NCI-H510A (cell line): ENCODE measurements around the gene AIPL1.

Source experiments
- DNase-seq: peaks from one replicate; lab custom pipeline; 2025; lab: John Stamatoyannopoulos, UW

The AIPL1 gene

DNA sequence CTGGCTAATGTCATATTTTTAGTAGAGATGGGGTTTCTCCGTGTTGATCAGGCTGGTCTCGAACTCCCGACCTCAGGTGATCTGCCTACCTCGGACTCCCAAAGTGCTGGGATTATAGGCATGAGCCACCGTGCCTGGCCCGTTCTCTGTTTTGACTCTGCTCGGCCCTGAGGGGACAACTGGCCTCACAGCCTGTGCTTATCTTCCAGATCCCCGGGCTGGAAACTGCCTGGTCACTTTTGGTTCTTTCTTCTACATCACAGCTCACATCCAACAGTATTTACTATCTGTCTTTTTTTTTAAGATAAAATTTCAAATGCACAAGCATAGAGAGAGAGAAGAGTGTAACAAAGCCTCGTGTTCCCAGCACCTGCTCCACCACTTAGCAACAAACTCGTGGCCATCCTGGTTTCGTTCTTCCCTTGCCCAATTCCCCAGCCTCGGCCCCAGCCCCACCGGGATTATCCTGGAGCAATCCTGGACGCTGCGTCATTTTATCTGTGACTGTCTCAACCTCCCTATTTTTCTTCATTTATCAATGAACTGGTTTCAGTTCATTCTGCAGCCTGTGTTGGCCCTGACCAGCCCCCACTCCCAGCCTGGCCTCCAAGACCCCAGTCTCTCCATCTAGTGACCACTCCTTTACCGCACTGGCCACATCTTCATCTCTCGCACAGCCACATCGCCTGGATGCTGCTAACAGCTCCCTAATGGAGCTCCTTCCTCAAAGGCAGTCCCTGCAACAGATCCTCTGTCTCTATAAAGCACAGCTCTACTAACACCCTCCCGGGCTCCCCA is 30.5 kb upstream of the AIPL1 start:
- DNase-seq: no peak

DNA sequence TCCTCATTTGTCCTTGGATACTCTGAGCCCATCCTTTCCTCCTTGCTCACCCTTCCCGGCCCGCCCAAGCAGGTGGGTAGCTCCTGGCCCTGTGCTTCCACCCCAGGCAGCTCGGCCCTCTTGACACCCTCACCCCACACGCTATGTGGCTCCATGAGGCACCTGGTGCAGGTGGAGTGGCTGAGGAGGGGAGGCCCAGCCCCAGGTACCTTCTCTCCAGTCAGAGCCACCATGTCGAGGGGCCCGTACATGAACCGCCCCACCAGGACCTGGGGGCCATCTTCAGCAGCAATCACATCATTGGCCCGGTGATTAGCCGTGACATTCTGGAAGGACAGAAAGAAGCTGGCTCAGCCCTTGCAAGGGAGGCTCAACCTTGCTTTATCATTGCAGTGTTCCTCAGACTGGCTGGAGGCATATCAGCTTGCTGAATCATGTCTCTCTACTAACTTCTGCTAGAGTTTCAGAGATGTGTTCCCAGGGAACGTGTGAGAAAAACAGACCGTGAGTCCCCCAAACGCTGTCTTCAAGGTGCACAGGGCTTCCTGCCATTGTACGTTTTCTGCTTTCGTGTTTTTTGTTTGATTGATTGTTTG is 29.6 kb upstream of the AIPL1 start:
- DNase-seq: no peak

DNA sequence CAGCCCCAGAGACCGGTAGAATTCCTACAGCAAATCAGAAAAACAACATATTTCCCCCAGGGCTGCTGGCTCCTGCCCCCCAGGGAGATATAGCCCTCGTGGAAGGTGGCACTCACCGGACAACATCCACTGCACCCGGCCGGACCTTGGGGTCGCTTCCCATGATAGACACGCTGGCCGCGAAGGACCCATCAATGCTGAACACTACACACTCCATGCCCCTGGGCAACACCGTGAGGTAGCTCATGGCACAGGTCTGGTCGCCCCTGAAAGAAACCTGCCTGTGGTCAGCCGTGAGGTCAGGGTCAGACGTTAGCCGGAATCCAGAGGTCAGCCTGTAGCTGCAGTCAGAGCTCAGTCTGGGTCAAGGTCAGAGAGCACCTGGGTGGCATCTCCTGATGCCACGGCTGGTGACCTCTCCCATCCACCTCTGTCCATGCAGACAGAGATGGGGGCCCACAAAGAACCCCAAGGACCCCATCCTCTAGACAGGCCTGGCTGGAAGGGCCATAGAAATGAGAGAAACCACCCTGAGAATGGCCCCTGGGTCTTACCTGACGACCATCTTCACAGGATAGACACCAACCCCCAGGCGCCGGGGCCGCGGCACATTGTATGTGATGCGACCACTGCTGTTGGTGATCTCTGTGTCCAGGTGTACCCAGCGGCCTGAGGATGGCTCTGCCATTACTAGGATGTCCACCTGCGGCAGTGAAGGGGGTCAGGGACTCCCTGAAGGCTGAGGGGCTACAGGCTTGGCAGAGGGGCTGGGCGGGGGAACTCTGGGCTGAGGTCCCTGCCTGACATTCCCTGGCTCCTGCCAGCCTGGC is 28.9 kb upstream of the AIPL1 start:
- DNase-seq: no peak

DNA sequence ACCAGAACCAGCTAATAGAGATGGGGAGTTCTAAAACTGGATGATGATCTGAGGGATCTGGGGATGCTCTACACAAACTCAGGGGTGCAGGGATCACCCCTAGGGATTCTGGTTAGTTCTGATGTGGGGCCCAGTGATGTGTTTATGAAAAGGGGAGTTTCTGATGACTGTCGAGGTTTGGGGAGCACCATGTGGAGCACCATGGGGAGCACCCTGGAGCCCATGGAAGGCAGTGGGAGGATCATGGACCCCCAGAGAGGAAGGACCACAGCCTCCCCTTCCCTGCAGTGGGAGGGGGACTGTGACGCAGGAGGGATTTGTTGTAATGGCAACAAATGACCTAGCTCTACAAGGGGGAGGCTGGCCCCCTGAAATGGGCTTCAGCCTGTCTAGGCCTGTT is 27.8 kb upstream of the AIPL1 start:
- no peak for DNase-seq

DNA sequence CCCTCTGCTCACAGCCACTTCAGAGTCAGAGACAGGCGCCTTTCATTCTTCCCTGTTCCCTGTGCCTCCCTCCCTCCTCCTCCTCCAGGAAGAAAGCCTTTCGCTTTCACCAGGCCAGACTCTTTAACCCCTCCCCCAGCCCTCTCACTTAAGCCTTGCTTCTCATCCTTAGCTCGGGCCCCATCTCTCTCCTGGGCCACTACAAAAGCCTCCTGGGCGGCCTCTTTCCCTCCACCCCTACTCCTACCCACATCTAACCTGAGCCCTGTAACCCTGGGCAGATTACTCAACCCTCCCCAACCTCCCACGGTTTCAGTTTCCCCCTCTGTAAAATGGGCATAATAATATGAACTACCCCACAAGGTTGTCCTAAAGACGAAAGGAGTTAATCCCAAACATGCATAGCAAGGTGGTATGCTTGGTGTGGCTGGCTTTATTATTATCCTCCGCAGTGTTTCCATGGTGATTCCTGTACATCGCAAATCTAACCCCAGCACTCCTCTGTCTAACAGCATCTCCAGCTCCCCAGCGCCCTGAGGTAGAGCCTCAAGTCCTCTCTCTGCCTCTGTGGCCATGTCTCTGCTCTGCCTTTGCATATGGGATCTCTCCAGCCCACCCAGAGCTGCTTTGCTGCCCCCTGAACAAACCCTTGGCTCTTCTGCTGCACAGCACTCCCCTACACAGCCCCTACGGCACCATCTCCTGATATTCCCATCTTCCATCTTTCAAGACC is 27.0 kb upstream of the AIPL1 start:
- no peak for DNase-seq

DNA sequence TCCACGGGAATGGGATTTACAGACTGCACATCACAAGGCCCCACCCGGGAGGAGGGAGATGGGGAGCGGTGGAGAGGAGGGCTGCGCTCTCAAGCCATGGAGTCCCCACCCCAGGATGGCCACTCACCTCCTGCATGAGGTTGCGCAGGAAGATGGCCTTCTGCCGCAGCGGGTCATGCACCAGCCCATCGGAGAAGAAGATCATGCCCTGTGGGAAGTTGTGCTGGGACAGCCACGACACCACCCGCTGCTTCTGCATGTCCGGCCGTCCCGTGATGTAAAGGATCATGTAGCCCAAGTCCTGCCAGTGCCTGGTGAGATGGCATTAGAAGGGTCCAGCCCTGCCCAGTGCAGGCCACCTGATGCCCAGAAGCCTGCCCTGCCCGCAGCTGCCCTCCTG is 26.3 kb upstream of the AIPL1 start:
- no peak for DNase-seq

DNA sequence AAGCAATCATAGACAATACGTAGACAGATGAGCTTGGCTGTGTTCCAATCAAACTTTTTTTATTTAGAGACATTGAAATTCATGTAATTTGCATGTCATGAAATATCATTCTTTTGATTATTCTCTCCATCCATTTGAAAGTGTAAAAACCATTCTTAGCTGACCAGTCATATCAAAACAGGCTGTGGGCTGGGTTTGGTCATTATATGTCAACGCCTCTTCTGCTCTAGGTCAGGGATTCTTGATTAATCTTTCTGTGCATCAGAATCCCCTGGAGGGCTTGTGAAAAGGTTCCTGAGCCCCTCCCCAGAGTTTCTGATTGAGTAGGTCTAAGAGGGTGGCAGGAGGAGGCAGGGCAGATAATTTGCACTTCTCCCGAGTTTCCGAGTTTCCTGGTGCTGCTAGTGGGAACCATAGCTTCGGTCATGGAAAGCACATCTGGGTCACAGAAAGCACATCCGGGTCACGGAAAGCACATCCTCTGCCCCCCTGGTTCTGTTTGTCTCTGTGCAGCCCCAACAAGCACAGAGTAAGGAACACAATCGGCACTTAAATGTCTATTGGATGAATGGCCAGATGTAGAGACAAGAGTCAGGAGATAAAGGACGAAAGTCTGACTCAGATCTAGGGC is 25.7 kb upstream of the AIPL1 start:
- no peak for DNase-seq

DNA sequence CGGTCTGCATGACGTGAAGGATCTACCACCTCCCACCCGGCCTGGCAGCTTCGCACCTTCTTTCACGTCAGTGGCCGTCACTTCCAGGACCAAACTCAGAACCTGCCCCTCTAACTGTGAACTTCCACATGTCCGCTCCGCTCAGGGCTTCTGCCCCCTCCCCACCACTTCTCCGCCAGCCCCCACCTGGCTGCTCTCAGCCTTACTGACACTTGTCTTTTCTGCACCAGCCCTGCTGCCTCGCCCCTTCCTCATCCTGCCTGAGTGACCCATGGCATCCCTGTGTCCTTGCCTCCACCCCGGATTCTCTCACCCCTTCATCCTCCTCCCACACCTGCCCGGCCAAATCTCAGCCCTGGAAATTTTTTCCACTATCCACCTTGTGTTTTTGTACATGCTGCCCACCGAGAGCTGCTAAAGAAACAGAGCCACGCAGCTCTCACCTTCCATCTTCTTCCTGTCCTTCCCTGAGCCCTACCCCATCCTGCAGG is 23.6 kb upstream of the AIPL1 start:
- no peak for DNase-seq

DNA sequence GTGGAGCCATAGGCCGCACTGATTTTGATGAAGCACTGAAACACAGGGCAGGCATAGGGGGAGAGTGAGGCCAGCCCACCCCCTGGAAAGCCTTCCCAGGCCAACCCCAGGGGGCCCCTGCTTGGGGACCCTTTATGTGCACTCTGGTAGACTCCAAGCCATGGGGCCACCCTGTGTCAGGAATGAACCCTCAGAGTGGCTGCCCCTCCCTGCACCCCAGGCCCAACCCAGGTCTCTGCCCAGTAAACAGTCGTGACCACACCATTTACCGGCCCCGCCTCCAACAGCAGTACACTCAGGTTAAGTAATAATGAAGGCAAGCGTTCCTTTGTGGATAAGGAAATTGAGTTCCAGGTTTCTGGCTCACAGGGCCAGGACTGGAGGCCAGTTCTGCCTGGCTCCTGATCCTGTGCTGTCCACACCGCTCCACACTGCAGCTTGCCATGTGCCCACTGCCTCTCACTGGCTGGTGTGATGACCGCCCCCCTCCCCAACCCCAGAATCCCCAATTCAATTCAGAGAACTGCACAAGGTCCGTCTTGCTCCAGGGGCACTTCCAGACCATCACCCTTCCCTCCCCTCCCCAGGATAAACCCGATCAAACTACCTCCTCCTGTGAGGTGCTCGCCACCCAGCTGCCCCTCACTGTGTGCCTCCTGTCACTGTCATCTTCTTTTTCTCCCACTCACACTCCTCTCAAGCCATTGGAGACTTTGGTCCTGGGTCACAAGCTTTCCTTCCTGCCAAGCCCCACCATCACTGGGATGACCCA is 23.0 kb upstream of the AIPL1 start:
- DNase-seq: no peak

DNA sequence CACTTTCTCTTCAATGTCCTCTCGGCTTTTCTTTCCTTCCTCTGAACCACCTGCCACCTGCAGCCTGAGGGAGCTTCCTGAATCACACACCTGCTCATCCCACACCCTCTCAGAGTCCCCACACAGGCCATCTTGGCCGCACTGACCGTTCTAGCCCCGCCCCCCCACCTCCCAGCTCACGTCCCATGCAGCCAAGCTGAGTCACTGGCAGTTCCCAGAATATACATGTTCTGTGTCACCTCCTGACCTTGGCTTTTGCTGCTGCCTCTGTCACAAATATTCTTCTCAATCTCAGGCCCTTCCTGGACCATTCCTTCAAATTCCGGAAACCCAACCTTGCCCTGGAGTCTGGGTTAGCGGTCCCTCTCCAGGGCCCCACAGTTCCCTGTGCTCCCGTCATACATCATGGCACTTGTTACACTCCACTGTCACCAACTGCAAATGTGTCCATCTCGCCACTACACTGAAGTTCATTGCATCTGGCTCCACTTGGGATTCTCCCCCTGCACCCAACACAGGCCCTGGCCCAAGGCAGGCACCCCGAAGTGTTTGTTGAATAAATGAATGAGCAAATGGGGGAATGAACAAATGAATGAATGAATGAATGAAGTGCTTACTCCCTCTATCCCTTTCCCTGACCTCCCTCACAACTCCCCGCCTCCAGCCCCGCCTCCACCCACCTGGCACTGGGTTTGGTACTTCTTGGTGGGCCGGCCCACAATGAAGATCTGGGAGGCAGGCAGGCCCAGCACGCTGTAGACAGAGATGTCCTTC is 22.2 kb upstream of the AIPL1 start:
- peak; percentile 36 for DNase-seq

GRCh38 chr17:6456321-6456720 is 21.4 kb upstream of the AIPL1 start:
- DNase-seq: peak; percentile 76

- DNase-seq: peak; percentile 80
Observed at GRCh38 chr17:6455321-6455705, 20.4 kb upstream of the AIPL1 start.

DNA sequence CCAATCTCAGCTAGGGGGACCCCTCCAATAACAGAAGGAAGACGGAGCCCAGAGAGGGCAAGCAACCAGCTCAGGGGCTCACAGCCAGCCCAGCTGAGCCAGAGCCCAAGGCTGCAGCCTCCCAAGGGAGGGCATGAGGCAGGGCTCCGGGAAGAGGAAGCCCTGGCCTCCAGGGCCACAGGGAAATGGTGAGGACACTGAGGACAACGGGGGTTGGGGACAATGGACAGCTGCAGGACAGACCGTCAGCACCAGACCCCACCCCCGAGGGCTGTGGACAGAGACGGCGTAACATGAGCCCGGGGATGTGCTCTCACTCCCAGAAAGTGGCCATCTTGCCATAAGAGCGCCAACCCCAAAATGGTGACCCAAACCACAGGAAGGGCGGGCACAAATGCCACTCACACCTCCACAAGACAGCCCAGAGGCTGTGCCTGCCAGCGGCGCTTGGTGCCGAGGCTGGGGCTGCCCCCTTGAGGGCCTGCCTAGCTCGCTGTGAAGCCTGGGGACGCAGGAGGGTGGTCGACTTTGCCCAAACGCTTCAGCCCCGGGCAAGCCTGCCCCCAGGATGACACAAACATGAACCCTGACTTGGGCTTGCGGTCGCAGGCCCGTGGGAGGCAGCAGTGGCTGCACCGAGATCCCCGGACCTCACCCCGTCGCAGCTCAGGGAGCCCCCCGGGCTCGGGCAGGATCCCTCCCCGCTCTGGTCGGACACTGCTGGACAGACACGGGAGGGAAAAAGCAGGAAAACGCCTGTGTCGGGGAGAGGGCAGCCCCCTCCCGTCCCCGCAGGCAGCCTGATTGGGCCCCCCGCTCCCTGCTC is 19.8 kb upstream of the AIPL1 start:
- no peak for DNase-seq

DNA sequence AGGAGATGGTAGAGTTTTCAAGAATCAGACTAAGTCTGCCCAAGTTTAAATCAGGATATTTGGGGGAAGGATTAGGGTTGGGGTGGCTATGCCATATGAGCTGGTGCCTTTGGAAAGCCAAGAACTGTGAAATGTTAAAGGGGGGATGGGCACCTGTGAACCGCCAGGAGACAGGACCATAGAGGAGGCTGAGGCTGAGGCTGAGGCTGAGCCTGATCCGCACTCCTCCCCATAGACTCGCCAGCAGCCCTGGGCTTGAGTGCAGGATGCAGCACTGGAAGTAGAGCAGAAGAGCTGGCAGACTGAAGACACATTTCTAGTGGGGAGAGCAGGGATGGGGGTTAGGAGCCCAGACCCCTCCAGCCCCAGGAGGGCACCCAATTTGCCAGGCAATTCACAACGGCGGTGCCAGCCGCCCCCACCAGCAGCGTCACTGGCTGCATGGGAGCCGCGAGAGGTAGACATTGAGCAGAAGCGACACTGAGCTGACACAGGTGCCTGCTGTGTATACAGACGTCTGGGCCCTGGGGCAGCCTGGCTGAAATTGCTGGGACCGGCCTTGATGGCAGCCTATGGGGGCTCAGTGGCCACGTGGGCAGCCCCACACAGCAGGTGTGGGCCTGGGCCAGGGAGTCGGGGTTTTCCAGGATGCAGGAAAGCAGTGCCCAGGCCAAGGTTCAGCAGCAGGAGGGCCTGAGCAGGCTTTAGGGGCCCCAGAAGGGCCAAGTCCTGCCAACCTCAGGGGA is 18.5 kb upstream of the AIPL1 start:
- DNase-seq: no peak

- no peak for DNase-seq
Observed at GRCh38 chr17:6452471-6453266, 17.7 kb upstream of the AIPL1 start.

DNA sequence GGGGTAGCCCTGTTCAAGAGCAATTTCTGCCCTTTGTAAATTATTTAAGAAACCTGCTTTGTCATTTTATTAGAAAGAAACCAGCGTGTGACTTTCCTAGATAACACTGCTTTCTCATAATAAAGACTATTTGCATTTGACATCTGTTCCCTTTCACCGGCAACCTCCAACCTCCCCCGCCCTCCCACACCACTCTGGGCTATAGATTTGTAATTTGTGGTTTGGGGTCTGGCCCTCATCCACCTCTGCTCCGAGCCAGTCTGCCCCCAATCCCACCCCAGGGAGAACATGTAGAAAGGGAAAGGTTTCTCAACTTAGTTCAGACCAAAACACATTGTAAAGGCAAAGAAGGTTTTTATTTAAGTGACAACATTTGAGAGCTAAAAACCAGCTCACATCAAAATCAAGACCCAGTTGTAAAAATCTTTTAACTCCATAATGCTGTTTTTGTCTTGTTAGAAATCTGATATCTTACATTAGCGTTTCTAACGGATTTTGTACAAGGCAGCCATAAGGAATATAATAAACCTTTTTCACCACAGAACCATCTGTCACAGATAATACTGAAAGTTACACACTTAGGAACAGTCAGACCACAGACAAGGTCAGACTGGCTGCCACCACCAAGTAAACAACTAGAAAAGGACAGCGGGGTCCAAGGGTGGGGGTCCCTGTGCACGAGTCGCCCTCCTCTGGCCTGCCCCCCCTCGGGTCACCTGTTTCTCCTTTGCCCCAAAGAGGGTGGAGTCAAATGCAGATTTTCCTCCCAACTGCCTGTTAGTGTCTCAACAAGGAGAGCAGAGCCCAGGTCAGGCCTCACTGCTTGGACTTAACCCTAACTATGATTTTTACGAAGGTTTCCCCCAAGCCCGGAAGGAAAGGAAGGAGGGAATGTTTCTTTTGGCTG is 16.3 kb upstream of the AIPL1 start:
- DNase-seq: no peak

DNA sequence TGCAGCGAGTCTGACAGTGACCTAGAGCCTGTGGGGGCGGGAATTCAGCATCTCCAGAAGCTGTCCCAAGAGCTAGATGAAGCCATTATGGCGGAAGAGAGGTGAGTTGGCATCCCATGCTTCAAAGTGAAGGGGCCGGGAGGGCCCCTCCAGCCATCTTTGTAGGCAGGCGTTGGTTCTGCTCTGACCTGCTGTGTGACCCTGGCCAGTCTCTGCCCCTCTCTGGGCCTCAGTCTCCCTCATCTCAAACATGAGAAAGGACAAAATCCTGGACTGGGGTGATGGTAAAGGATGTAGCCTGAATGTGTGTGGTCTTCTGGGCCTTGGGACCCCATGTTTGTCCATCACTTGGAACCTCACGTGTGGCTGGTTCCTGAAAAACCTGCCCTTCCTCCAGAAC is 14.4 kb upstream of the AIPL1 start:
- DNase-seq: no peak
